ENCODE results near the gene EDNRA.
"Not testable (repeated sequence)": the region's sequence is repeated elsewhere in the genome, so short reads cannot be mapped to it uniquely, and the experiment has no call there.

Gene EDNRA

DNA sequence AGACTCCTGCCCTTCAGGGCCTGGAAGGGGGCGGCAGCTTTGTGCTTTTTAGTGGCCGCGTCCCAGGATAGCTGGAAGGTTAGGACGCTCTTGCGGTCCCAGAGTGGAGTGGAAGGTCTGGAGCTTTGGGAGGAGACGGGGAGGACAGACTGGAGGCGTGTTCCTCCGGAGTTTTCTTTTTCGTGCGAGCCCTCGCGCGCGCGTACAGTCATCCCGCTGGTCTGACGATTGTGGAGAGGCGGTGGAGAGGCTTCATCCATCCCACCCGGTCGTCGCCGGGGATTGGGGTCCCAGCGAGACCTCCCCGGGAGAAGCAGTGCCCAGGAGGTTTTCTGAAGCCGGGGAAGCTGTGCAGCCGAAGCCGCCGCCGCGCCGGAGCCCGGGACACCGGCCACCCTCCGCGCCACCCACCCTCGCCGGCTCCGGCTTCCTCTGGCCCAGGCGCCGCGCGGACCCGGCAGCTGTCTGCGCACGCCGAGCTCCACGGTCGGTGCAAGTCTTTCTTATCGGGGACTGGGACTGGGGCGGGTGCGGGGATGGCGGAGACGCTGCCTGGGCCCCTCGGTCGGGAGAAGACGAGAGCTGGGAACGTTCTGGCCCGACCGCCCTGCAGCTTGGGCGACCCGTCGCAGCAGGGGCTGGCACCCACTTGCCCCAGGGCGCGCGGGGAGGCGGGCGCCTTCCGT is at the start of gene EDNRA:
Gene EDNRA, plus strand, starts transcription at position 207 of the 686 bp plus-strand sequence. CDS start 4,585 bp downstream, outside the sequence.
- no peaks in the 10 kb centered on the region for H3K36me3 Mint-ChIP-seq
- H3K27ac Mint-ChIP-seq = no peak within 1 kb of the TSS
- H3K4me1 Mint-ChIP-seq = no peaks in the 10 kb centered on the region
- ATAC-seq = peak; percentile 37
- peaks cover 9% of the 10 kb centered on the region for H3K27me3 Mint-ChIP-seq
- no peak within 1 kb of the TSS for H3K4me3 Mint-ChIP-seq
- peaks cover 2% of the 10 kb centered on the region for H3K9me3 Mint-ChIP-seq

DNA sequence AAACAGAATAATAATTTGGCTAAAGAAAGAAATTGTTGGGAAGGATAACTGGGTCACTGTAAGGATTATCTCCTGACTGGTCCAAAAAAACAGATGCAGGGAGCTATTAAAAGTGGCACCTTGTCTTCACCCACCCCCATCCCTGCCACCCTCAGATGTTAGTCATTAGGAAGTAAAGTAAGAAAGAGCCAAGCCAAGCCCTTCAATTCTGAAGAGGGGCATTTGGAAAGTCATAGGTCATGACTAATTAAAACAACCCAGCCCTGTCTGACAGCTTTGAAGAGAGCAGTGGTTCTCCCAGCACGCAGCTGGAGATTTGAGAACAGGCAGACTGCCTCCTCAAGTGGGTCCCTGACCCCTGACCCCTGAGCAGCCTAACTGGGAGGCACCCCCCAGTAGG is 46.5 kb upstream of the EDNRA start:
- ATAC-seq, H3K4me3 Mint-ChIP-seq, H3K27ac Mint-ChIP-seq, H3K36me3 Mint-ChIP-seq, H3K4me1 Mint-ChIP-seq, H3K27me3 Mint-ChIP-seq, H3K9me3 Mint-ChIP-seq: not testable (repeated sequence)

DNA sequence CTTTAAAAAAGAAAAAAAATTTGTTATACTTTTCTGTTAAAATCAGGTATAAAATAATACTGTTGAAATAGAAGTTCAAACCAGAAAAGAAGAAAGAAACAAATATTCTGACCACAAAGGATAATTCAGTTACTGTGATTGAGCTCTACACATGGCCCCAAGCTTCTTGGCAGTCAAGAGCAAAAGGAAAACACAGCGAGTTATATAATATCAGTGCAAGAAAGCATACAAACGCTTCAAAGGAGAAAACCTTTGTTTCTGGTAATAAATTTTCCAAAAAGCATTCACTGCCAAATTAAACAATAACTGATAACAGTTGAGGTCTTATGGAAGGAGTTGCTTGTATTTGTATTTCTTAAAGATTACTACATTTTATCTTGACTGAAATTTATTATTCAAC is 40.5 kb upstream of the EDNRA start:
- Mint-ChIP-seq H3K9me3 (peaks cover 4% of the 10 kb centered on the region), H3K27me3 (no peaks in the 10 kb centered on the region), H3K4me3 (no peak overlapping the region), H3K4me1 (no peaks in the 10 kb centered on the region), H3K36me3 (no peaks in the 10 kb centered on the region), H3K27ac (no peak overlapping the region)
- ATAC-seq = no peak

GRCh38 chr4:147447786-147448185 is 33.1 kb upstream of the EDNRA start:
- Mint-ChIP-seq H3K36me3 (no peaks in the 10 kb centered on the region), H3K27ac (no peak overlapping the region), H3K4me3 (no peak overlapping the region), H3K4me1 (no peaks in the 10 kb centered on the region), H3K9me3 (peaks cover 2% of the 10 kb centered on the region), H3K27me3 (no peaks in the 10 kb centered on the region)
- no peak for ATAC-seq

- no peak overlapping the region for H3K4me3 Mint-ChIP-seq
- H3K27ac Mint-ChIP-seq = no peak overlapping the region
- no peaks in the 10 kb centered on the region for H3K4me1 Mint-ChIP-seq
- no peaks in the 10 kb centered on the region for H3K27me3 Mint-ChIP-seq
- no peaks in the 10 kb centered on the region for H3K36me3 Mint-ChIP-seq
- H3K9me3 Mint-ChIP-seq = peaks cover 3% of the 10 kb centered on the region
- ATAC-seq = no peak
These were observed 27.2 kb upstream of the EDNRA start for GRCh38 chr4:147453561-147454141.

DNA sequence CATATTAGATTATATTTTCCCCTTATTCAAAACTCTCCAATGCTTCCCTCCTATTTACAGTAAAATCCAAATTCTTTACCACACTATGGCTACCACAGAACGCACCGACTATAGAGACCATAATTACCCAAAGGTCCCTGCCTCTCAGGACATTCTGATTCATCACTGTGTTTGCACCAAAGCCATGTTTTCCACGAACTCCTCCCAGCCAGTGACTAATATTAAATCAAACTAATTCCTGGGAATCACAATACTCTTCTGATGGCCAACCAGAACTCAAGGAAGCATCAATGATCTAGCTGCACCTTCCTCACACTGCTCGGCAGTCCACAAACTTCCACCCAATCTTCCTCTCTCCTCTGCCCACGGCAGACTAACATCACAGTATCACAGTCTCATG is 24.2 kb upstream of the EDNRA start:
- H3K4me1 Mint-ChIP-seq = no peaks in the 10 kb centered on the region
- H3K27ac Mint-ChIP-seq = no peak overlapping the region
- H3K27me3 Mint-ChIP-seq = no peaks in the 10 kb centered on the region
- H3K9me3 Mint-ChIP-seq = peaks cover 3% of the 10 kb centered on the region
- H3K36me3 Mint-ChIP-seq = no peaks in the 10 kb centered on the region
- H3K4me3 Mint-ChIP-seq = no peak overlapping the region
- no peak for ATAC-seq

GRCh38 chr4:147461161-147461560 is 19.7 kb upstream of the EDNRA start:
- no peaks in the 10 kb centered on the region for H3K27me3 Mint-ChIP-seq
- no peaks in the 10 kb centered on the region for H3K36me3 Mint-ChIP-seq
- no peak overlapping the region for H3K27ac Mint-ChIP-seq
- no peaks in the 10 kb centered on the region for H3K4me1 Mint-ChIP-seq
- H3K4me3 Mint-ChIP-seq = no peak overlapping the region
- no peak for ATAC-seq
- H3K9me3 Mint-ChIP-seq = peaks cover 6% of the 10 kb centered on the region

- Mint-ChIP-seq H3K4me3 (no peak overlapping the region), H3K27me3 (no peaks in the 10 kb centered on the region), H3K36me3 (no peaks in the 10 kb centered on the region), H3K4me1 (no peaks in the 10 kb centered on the region), H3K27ac (no peak overlapping the region), H3K9me3 (peaks cover 6% of the 10 kb centered on the region)
- no peak for ATAC-seq
These were observed 17.8 kb upstream of the EDNRA start for GRCh38 chr4:147463065-147463464.

GRCh38 chr4:147465461-147465860 is 15.4 kb upstream of the EDNRA start:
- ATAC-seq = no peak
- no peaks in the 10 kb centered on the region for H3K4me1 Mint-ChIP-seq
- H3K27ac Mint-ChIP-seq = no peak overlapping the region
- H3K9me3 Mint-ChIP-seq = peaks cover 10% of the 10 kb centered on the region
- H3K36me3 Mint-ChIP-seq = no peaks in the 10 kb centered on the region
- H3K4me3 Mint-ChIP-seq = no peak overlapping the region
- H3K27me3 Mint-ChIP-seq = no peaks in the 10 kb centered on the region

- Mint-ChIP-seq H3K36me3 (no peaks in the 10 kb centered on the region), H3K9me3 (peaks cover 2% of the 10 kb centered on the region), H3K4me3 (no peak overlapping the region), H3K27me3 (peaks cover 9% of the 10 kb centered on the region), H3K27ac (no peak overlapping the region), H3K4me1 (no peaks in the 10 kb centered on the region)
- ATAC-seq = no peak
These were observed 3.5 kb upstream of the EDNRA start for GRCh38 chr4:147477439-147477838.

GRCh38 chr4:147479376-147479775 is 1.5 kb upstream of the EDNRA start:
- Mint-ChIP-seq H3K27me3 (peaks cover 9% of the 10 kb centered on the region), H3K36me3 (no peaks in the 10 kb centered on the region), H3K4me1 (no peaks in the 10 kb centered on the region), H3K4me3 (no peak overlapping the region), H3K27ac (no peak overlapping the region), H3K9me3 (peaks cover 2% of the 10 kb centered on the region)
- ATAC-seq = no peak

DNA sequence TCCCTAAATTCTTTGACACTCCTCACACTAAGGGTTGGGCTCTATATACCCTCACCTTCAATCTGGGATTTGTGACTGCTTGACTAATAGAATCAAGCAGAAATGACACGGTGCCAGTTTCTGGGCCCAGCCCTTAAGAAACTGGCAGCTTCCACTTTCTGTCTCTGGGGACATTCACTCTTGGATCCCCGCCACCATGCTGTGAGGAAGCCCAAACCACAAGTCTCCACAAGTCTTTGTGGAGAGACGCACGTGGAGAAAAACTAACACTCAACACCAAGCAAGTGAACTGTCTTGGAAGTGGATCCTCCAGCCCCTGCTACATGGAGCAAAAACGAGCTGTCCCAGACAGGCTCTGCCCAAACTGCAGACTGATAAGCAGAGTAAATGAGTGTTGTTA is 1.1 kb upstream of the EDNRA start:
- H3K27me3 Mint-ChIP-seq = peaks cover 9% of the 10 kb centered on the region
- H3K4me3 Mint-ChIP-seq = no peak overlapping the region
- no peak overlapping the region for H3K27ac Mint-ChIP-seq
- no peaks in the 10 kb centered on the region for H3K4me1 Mint-ChIP-seq
- H3K9me3 Mint-ChIP-seq = peaks cover 2% of the 10 kb centered on the region
- no peak for ATAC-seq
- H3K36me3 Mint-ChIP-seq = no peaks in the 10 kb centered on the region

DNA sequence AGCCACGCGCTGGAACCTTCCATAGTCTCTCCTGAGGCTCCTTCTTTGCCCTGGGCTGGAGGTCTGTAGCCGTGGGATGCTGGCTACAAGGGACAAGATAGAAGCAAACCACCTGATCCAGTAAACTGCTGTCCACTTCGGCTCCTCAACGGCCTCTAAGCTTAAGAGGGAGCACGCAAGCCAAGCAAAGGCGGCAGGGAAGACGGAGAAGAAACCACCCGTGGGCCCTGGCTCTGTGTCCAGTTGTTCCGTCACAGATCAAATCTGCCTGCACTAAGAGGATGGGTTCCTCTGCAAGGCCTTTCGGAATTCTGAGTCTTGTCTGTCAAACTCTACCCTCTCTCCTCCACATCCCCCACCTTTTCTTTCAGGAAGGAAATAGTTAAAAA is 401 bp upstream of the EDNRA start:
- H3K27me3 Mint-ChIP-seq = peaks cover 9% of the 10 kb centered on the region
- no peaks in the 10 kb centered on the region for H3K36me3 Mint-ChIP-seq
- no peak for ATAC-seq
- H3K4me3 Mint-ChIP-seq = no peak overlapping the region
- peaks cover 2% of the 10 kb centered on the region for H3K9me3 Mint-ChIP-seq
- no peak overlapping the region for H3K27ac Mint-ChIP-seq
- no peaks in the 10 kb centered on the region for H3K4me1 Mint-ChIP-seq

- no peak for ATAC-seq
- Mint-ChIP-seq H3K4me3 (no peak overlapping the region), H3K36me3 (no peaks in the 10 kb centered on the region), H3K9me3 (peaks cover 2% of the 10 kb centered on the region), H3K4me1 (no peaks in the 10 kb centered on the region), H3K27me3 (peaks cover 9% of the 10 kb centered on the region), H3K27ac (no peak overlapping the region)
These were observed 746 bp downstream of the EDNRA start for GRCh38 chr4:147481577-147482109.

- H3K27me3 Mint-ChIP-seq = peaks cover 9% of the 10 kb centered on the region
- no peaks in the 10 kb centered on the region for H3K4me1 Mint-ChIP-seq
- H3K36me3 Mint-ChIP-seq = no peaks in the 10 kb centered on the region
- H3K9me3 Mint-ChIP-seq = peaks cover 2% of the 10 kb centered on the region
- H3K4me3 Mint-ChIP-seq = no peak overlapping the region
- ATAC-seq = no peak
- no peak overlapping the region for H3K27ac Mint-ChIP-seq
These were observed 1.4 kb downstream of the EDNRA start for GRCh38 chr4:147482281-147482680.

GRCh38 chr4:147485167-147485566 is 4.3 kb downstream of the EDNRA start:
- no peak for ATAC-seq
- Mint-ChIP-seq H3K27ac (no peak overlapping the region), H3K9me3 (peaks cover 2% of the 10 kb centered on the region), H3K4me1 (no peaks in the 10 kb centered on the region), H3K4me3 (no peak overlapping the region), H3K36me3 (no peaks in the 10 kb centered on the region), H3K27me3 (peaks cover 7% of the 10 kb centered on the region)
